DMS 273 treated with DMSO at 0.1 percent for 48 hours (cell line): ENCODE results near the gene MGME1.

Experiments
- DNase-seq: peaks from one replicate; lab custom pipeline; 2025; lab: John Stamatoyannopoulos, UW

The MGME1 gene

DNA sequence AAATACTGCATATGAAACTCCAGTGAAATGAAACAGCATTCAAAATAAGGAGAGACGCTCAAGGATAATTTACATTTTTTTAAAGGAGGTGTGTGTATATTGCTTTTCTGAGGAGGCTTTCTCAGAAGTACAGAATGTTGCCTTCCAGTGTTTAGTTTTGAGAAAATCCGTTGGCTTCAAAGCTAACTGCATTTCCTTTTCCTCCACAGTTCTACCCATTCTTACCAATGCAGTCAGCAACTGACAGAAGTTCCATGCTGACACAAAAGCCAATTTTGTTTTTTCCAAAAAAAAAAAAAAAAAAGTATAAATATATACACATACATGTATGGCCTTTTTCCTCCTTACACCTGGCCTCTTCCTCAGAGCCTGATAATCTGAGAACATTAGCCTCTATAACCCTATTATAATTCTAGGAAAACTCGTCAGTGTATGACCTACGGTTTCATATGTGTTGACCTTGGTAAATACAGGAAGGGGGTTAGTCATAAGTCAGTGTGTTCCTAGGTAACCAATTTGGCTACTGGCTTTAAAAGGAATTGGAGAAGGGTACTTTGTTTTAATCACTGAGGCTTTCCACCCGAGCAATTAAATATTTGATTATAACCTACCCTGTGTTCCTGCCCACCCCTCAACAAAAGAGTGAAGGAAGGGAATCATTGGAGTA lies 24.2 kb downstream of the MGME1 start:
- DNase-seq: no peak

GRCh38 chr20:17993546-17993945 lies 24.7 kb downstream of the MGME1 start:
- DNase-seq: no peak

DNA sequence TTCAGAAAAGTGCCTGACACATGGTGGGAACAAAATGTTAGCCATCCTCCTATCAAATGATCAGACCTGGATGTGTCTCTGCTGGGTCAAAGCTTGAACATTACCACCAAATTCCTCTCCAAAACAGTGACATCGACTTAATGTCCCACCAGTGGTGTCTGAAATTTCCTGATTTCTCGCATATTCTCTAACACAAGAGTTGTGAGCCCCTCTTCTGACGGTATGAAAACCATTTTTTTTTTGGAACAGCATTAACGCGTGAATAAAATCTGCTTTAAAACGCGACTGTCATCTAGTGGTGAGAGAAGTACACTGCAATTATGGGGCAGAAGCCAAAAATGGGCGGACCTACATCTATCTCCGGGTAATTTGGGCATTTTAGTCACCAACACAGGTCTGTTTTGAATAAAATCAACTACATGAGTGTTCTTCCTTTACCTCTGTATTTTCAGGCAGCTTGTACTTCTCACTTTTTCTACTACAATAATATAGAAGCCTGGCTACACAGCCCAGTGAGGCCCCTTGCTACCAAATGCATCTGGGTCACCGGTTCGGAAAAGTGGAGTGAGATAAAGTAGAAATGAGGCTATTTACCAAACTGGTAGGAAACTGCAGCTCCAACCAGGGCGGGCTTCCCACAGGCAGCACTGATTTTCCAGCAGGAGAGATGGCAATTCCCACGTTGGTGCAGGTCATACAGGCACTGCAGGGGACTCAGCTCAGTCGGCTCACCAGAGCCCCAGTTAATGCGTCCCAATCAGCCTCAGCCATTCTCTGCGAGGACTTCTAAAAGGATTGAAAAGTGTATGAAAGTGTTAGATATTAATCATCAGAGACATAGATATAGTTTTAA lies 27.4 kb downstream of the MGME1 start:
- DNase-seq: peak; percentile 32

DNA sequence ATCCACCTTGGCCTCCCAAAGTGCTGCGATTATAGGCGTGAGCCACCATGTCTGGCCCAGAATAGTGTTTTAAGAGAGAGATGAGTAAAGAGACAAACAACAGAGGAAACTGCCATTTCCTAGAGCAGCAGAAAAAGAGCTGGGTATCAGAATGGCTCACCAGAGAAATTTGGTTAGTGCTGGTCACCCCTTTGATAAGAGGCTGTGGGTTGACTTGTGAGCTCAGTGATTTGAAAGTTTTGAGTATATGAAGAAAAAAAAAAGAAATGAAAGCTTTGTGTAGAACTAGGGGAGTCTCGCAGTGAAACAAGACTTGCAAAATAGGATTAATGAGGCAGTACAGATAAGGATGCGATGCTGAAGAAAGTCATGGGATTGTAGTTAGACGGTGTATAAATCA lies 29.6 kb downstream of the MGME1 start:
- no peak for DNase-seq

- DNase-seq: no peak
Observed at GRCh38 chr20:17999566-17999965, 30.7 kb downstream of the MGME1 start.

- DNase-seq: no peak
Observed at GRCh38 chr20:18001131-18001921, 32.5 kb downstream of the MGME1 start.

DNA sequence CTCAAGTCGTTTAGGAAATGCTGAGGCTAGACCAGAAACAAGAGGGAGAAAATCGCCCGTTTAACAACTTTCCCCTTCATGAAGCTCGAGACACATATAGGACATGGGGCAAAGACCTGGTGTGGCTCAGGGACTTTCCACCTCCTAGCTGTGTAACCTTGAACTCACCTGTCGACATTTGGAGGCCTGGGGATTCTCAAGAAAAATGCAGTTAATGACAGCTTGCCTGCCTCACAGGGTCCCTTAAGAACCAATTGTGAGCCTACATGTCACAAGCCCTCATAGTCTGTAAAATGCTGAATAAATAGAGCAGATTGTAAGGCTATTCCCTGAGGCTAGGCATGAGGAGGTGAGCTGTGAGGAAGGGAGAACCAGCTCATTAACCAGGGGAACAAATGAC lies 35.1 kb downstream of the MGME1 start:
- no peak for DNase-seq

DNA sequence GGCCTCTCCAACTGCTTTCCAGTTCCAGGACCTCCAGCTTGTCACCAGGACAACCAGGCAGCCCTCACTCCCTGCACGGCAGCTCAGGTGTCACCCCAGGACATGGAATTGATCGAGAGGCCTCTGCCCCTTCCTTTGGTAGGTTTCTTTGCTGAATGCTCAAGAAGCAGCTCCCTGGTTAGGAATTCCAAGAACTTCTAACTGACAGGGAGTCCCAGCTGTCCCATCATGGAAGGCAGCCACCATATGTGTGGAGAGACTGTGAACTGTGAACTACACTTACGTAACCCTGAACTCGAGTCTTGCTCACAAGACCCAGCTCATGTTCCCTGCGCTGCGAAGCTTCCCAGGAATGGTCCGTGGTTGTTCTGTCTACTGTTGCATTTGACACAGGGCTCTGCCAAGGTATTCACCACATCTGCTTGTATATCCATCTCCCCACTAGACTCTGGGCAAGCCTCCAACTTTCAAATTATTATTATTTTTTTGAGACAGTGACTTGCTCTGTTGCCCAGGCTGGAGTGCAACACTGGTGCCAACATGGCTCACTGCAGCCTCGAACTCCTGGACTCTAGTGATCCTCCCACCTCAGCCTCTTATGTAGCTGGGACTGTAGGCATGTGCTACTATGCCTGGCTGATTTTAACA lies 35.7 kb downstream of the MGME1 start:
- DNase-seq: no peak

DNA sequence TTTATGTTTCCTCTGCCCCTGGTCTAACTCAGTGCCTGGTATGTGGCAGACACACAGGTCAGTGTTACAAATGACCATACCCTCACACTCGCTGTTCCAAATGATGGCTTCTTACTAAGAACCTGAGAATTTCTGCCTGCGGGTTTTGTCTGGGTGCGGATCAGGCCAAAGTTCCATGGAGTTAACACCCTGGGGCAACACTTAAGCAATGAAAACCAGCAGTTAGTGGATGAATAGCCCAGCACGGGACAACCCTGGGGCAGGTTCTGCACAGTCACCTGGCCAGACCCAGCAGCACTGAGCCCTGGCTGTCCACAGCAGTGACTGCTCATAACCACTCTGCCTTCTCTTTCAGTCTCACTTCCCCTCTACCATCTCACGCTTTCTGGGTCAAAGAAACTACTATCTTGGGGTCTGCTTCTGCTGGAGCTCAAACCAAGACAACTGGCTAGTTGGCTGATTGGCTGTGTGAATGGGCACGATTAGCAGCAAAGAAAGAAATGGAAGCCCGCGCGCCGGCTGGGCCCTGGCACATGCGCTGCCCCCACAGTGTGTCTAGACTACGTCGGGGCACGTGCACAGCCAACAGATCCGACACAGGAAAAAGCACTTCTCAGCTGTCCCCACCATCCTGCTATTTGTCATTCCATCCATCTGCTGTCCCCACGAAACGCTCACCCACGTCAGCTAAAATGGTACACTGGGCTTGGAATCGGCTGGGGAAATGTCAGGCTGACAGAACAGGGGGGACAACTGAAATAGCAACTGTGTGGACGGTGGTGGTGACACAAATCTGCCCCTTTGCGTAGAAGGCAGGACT lies 36.6 kb downstream of the MGME1 start:
- no peak for DNase-seq

- no peak for DNase-seq
Observed at GRCh38 chr20:18005990-18006364, 37.2 kb downstream of the MGME1 start.

GRCh38 chr20:18006684-18007083 lies 37.9 kb downstream of the MGME1 start:
- DNase-seq: no peak

- DNase-seq: no peak
Observed at GRCh38 chr20:18007534-18008292, 38.9 kb downstream of the MGME1 start.

DNA sequence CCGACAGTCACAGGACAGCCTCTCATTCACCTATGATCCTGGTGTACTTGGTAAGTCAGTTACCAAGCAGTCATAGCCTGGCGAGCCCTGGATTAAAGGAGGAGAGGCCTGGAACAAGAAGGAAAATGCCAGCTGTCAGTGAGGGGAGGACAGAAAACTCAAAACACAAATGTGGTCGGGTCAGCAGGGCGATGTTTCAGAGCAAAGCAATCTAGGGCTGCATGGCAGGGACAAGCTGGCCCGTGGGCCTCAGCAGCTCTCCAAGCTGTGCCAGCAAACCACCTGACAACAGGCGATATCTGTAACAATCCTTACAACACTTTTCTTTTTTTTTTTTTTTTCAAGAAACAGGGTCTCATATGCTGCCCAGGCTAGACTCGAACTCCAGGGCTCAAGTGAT lies 40.3 kb downstream of the MGME1 start:
- DNase-seq: no peak

GRCh38 chr20:18011482-18011881 lies 42.7 kb downstream of the MGME1 start:
- DNase-seq: no peak

DNA sequence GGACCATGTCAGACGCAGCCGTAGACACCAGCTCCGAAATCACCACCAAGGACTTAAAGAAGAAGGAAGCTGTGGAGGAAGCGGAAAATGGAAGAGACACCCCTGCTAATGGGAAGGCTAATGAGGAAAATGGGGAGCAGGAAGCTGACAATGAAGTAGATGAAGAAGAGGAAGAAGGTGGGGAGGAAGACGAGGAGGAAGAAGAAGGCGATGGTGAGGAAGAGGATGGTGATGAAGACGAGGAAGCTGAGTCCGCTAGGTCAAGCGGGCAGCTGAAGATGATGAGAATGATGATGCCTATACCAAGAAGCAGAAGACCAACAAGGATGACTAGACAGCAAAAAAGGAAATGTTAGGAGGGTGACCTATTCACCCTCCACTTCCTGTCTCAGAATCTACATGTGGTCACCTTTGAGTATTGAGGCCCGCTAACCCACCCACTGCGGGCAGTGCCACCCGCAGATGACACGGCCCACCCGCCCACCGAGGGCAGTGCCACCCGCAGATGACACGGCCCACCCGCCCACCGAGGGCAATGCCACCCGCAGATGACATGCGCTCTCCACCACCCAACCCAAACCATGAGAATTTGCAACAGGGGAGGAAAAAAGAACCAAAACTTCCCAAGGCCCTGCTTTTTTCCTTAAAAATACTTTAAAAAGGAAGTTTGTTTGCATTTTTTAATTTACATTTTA lies 43.3 kb downstream of the MGME1 start:
- DNase-seq: no peak

DNA sequence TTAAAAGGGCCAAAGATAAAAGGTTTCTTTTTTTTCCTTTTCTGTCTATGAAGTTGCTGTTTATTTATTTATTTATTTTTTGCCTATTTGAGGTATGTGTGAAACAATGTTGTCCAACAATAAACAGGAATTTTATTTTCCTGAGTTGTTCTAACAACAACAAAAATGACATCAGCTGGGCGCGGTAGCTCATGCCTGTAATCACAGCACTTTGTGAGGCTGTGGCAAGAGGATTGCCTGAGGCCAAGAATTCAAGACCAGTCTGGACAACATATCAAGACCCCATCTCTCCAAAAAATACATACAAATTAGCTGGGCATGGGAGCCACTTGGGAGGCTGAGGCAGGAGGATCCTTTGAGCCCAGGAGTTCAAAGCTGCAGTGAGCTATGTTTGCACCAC lies 44.1 kb downstream of the MGME1 start:
- DNase-seq: no peak

GRCh38 chr20:18014411-18014810 lies 45.6 kb downstream of the MGME1 start:
- DNase-seq: no peak

DNA sequence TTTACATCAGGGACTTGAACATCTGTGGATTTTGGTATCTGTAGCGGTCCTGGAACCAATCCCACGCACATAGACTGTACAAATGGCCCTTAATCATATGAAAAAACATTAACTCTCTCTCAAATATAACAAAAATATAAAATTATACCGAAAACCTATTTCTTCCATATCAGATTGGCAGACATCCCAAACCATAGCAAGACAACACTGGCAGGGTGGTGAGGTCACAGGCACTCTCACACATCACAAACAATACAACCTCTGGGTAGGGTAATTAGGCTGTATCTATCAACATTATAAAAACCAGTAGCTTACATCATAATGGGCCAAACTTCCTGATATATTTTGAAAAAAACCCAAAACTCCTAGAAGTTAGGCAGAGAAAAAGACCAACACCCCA lies 48.0 kb downstream of the MGME1 start:
- DNase-seq: no peak

GRCh38 chr20:18018100-18018499 lies 49.3 kb downstream of the MGME1 start:
- DNase-seq: no peak

GRCh38 chr20:18019068-18019467 lies 50.2 kb downstream of the MGME1 start:
- DNase-seq: no peak
